BLaER1 treated with 17β-estradiol and CSF1 and Interleukin-3, amounts not matched to agents 10 nM and 100 nM (cell line): Measurements from ENCODE around the gene PDE4B.
"Not testable (repeated sequence)": the region's sequence is repeated elsewhere in the genome, so short reads cannot be mapped to it uniquely, and the experiment has no call there.

Experiments used
- H3K27ac ChIP-seq, 11 experiments: shearing (Covaris generic); formaldehyde crosslinking; 2 replicates each; pipeline ENCODE4 v1.8.1; 2022
- H3K27me3 ChIP-seq, 11 experiments: shearing (Covaris generic); formaldehyde crosslinking; 2 replicates each; pipeline ENCODE4 v1.8.1; 2022
- H3K36me3 ChIP-seq, 11 experiments: shearing (Covaris generic); formaldehyde crosslinking; 2 replicates each; pipeline ENCODE4 v1.8.1; 2022
- H3K4me1 ChIP-seq, 10 experiments: shearing (Covaris generic); formaldehyde crosslinking; 2 replicates each; pipeline ENCODE4 v1.8.1; 2022
- H3K4me2 ChIP-seq, 11 experiments: shearing (Covaris generic); formaldehyde crosslinking; 2 replicates each; pipeline ENCODE4 v1.8.1; 2022
- H3K4me3 ChIP-seq, 10 experiments: shearing (Covaris generic); formaldehyde crosslinking; 2 replicates each; pipeline ENCODE4 v1.8.1; 2022
- H3K9ac ChIP-seq, 11 experiments: shearing (Covaris generic); formaldehyde crosslinking; 2 replicates each; pipeline ENCODE4 v1.8.1; 2022
- H3K9me3 ChIP-seq, 11 experiments: shearing (Covaris generic); formaldehyde crosslinking; replicated peaks in 1 of 11; 2 replicates each; pipeline ENCODE4 v1.8.1; 2022
- H4K20me1 ChIP-seq, 11 experiments: shearing (Covaris generic); formaldehyde crosslinking; 2 replicates each; pipeline ENCODE4 v1.8.1; 2022
- Cebpa-rat ChIP-seq, 11 experiments: shearing (Covaris generic); IDR thresholded peaks; 2 replicates each; pipeline ENCODE4 v1.8.1; 2022

PDE4B gene

DNA sequence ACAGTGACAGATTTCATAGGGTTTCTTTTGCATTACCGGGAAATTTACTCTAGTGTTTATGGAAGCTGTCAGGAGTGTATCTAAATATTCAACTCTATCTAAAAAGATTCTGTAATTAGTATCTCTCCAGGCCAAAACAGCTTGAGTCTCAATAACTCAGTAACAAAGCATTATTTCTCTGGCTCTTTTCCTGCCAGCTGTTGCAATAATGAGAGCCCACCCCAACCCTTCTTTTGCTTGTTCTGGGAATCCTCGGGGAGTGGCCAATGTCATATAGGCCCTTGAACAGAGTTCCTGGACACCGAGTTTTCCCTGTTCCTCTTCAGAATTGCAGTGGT is 621.1 kb downstream of the PDE4B start:
- H3K9me3 ChIP-seq, result peaks cover 51 to 73% (median 63%) of the 10 kb centered on the region in 11 experiments
- H4K20me1 ChIP-seq, result no peaks in the 10 kb centered on the region
- H3K4me2 ChIP-seq, result peak overlapping the region in 4 of 11 experiments; percentile 4 to 27 (median 13); a peak in 5 of 22 replicates
- TF ChIP-seq Cebpa-rat (IDR thresholded peaks at IDR 0.05), result no peak
- H3K4me1 ChIP-seq, result peaks cover 2 to 21% (median 10%) of the 10 kb centered on the region in 10 experiments; a peak in 12 of 20 replicates
- H3K36me3 ChIP-seq, result peaks cover 0 to 7% (median 0%) of the 10 kb centered on the region in 11 experiments; a peak in 1 of 22 replicates
- H3K4me3 ChIP-seq, result no peak overlapping the region
- H3K27me3 ChIP-seq, result peaks cover 0 to 37% (median 0%) of the 10 kb centered on the region in 11 experiments; a peak in 5 of 22 replicates
- no peak overlapping the region for H3K9ac ChIP-seq
- no peak overlapping the region for H3K27ac ChIP-seq

- peaks cover 41 to 73% (median 63%) of the 10 kb centered on the region in 11 experiments for H3K9me3 ChIP-seq
- peaks cover 0 to 7% (median 0%) of the 10 kb centered on the region in 11 experiments; a peak in 1 of 22 replicates for H3K36me3 ChIP-seq
- H3K4me1 ChIP-seq, result peaks cover 7 to 29% (median 15%) of the 10 kb centered on the region in 10 experiments; a peak in 19 of 20 replicates
- peak overlapping the region in 2 of 11 experiments; percentile 7 to 36; a peak in 3 of 22 replicates for H3K4me2 ChIP-seq
- H3K27me3 ChIP-seq, result peaks cover 0 to 28% (median 0%) of the 10 kb centered on the region in 11 experiments; a peak in 5 of 22 replicates
- H3K4me3 ChIP-seq, result no peak overlapping the region
- H3K9ac ChIP-seq, result no peak overlapping the region
- no peak overlapping the region for H3K27ac ChIP-seq
- TF ChIP-seq Cebpa-rat (IDR thresholded peaks at IDR 0.05), result no peak
- no peaks in the 10 kb centered on the region for H4K20me1 ChIP-seq
Measured at GRCh38 chr1:66415281-66415680, 622.6 kb downstream of the PDE4B start.

- Histone ChIP-seq H3K4me2 (peak overlapping the region in 2 of 11 experiments; percentile 7 to 36; a peak in 3 of 22 replicates), H3K27ac (no peak overlapping the region), H3K9ac (no peak overlapping the region), H4K20me1 (no peaks in the 10 kb centered on the region), H3K36me3 (peaks cover 0 to 7% (median 0%) of the 10 kb centered on the region in 11 experiments; a peak in 1 of 22 replicates), H3K4me1 (peaks cover 7 to 35% (median 17%) of the 10 kb centered on the region in 10 experiments; a peak in 19 of 20 replicates), H3K9me3 (peaks cover 36 to 69% (median 60%) of the 10 kb centered on the region in 11 experiments), H3K27me3 (peaks cover 0 to 28% (median 0%) of the 10 kb centered on the region in 11 experiments; a peak in 5 of 22 replicates), H3K4me3 (no peak overlapping the region)
- no peak for TF ChIP-seq Cebpa-rat (IDR thresholded peaks at IDR 0.05)
Measured at GRCh38 chr1:66415866-66416265, 623.2 kb downstream of the PDE4B start.

GRCh38 chr1:66416295-66416694 is 623.6 kb downstream of the PDE4B start:
- Histone ChIP-seq H3K4me2 (0 out of 22 replicates have a peak overlapping the region, but pooled peaks of 1 of the 11 experiments have one; percentile 1), H3K36me3 (peaks cover 0 to 7% (median 0%) of the 10 kb centered on the region in 11 experiments; a peak in 1 of 22 replicates), H4K20me1 (no peaks in the 10 kb centered on the region), H3K9ac (no peak overlapping the region), H3K27ac (no peak overlapping the region), H3K4me1 (peaks cover 7 to 40% (median 19%) of the 10 kb centered on the region in 10 experiments; a peak in 19 of 20 replicates), H3K27me3 (peaks cover 0 to 28% (median 0%) of the 10 kb centered on the region in 11 experiments; a peak in 5 of 22 replicates), H3K9me3 (peaks cover 38 to 73% (median 63%) of the 10 kb centered on the region in 11 experiments), H3K4me3 (no peak overlapping the region)
- peak in 7 of 11 experiments; percentile 37 to 60 (median 50); a peak in 5 of 22 replicates for TF ChIP-seq Cebpa-rat (IDR thresholded peaks at IDR 0.05)

- Histone ChIP-seq H3K9me3 (peaks cover 43 to 75% (median 69%) of the 10 kb centered on the region in 11 experiments), H3K27me3 (peaks cover 0 to 20% (median 0%) of the 10 kb centered on the region in 11 experiments; a peak in 5 of 22 replicates), H3K4me2 (no peak overlapping the region), H3K9ac (no peak overlapping the region), H3K36me3 (peaks cover 0 to 7% (median 0%) of the 10 kb centered on the region in 11 experiments; a peak in 2 of 22 replicates), H3K4me1 (peaks cover 6 to 40% (median 16%) of the 10 kb centered on the region in 10 experiments; a peak in 19 of 20 replicates), H4K20me1 (no peaks in the 10 kb centered on the region), H3K27ac (no peak overlapping the region), H3K4me3 (no peak overlapping the region)
- no peak for TF ChIP-seq Cebpa-rat (IDR thresholded peaks at IDR 0.05)
Measured at GRCh38 chr1:66418021-66418420, 625.3 kb downstream of the PDE4B start.

DNA sequence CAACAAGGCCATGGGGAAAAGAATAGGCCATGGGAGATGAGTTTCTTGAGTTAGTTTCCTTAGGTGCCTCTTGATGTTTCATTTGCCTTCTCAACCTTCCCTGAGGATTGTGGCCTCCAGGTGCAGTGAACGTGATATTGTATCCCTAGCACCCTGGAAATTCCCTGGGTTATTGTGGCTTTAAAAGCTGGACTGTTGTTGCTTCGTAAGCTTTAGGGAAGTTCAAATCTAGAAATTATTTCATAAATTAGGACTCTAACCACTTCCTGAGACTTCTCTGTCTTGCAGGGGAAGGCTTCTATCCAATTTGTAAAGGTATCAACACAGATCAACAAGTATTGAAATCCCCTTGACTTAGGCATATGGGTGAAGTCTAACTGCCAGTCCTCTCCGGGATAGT is 627.5 kb downstream of the PDE4B start:
- peak overlapping the region in 7 of 11 experiments; percentile 13 to 82 (median 62); a peak in 14 of 22 replicates for H3K4me2 ChIP-seq
- H3K4me1 ChIP-seq, result peaks cover 0 to 37% (median 10%) of the 10 kb centered on the region in 10 experiments; a peak in 13 of 20 replicates
- H3K4me3 ChIP-seq, H3K27me3 ChIP-seq, H4K20me1 ChIP-seq, H3K36me3 ChIP-seq, H3K9ac ChIP-seq: not testable (repeated sequence)
- peak overlapping the region in 2 of 11 experiments; percentile 1 to 13; a peak in 4 of 22 replicates for H3K27ac ChIP-seq
- H3K9me3 ChIP-seq, result peaks cover 51 to 86% (median 73%) of the 10 kb centered on the region in 11 experiments

GRCh38 chr1:66420906-66421305 is 628.2 kb downstream of the PDE4B start:
- Histone ChIP-seq H3K9me3 (peaks cover 48 to 83% (median 70%) of the 10 kb centered on the region in 11 experiments), H3K4me2 (peak overlapping the region in 6 of 11 experiments; percentile 13 to 82 (median 69); a peak in 8 of 22 replicates), H3K4me1 (peaks cover 0 to 30% (median 10%) of the 10 kb centered on the region in 10 experiments; a peak in 13 of 20 replicates)
- not testable (repeated sequence) for H3K4me3 ChIP-seq, H4K20me1 ChIP-seq, H3K27ac ChIP-seq, H3K36me3 ChIP-seq, H3K27me3 ChIP-seq, H3K9ac ChIP-seq

DNA sequence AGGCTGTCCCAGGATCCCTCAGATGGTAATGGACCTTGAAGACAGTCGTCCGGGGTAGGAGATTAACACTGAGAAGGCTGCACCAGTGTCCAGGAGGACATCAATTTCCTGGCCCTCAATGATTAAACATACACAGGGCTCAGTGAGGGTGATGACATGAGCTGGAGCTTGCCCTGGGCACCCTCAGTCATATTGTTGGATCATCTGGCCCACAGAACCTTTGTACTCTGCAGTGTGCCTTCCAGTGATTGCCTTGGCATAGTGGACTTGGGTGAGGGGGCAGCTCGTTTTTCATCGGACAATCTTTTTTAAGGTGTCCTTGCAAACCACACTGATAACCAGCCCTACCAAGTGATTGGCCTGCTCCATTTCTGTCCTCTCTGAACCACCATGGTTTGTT is 630.1 kb downstream of the PDE4B start:
- no peak overlapping the region for H3K27ac ChIP-seq
- H3K9ac ChIP-seq, result no peak overlapping the region
- peaks cover 37 to 80% (median 65%) of the 10 kb centered on the region in 11 experiments for H3K9me3 ChIP-seq
- peaks cover 0 to 4% (median 0%) of the 10 kb centered on the region in 11 experiments; a peak in 3 of 22 replicates for H3K36me3 ChIP-seq
- H3K4me2 ChIP-seq, result no peak overlapping the region
- H3K4me1 ChIP-seq, result peaks cover 0 to 19% (median 10%) of the 10 kb centered on the region in 10 experiments; a peak in 13 of 20 replicates
- no peaks in the 10 kb centered on the region for H4K20me1 ChIP-seq
- no peak for TF ChIP-seq Cebpa-rat (IDR thresholded peaks at IDR 0.05)
- H3K27me3 ChIP-seq, result no peaks in the 10 kb centered on the region
- H3K4me3 ChIP-seq, result no peak overlapping the region
